ENCODE data around the gene MRAS.

The MRAS gene

DNA sequence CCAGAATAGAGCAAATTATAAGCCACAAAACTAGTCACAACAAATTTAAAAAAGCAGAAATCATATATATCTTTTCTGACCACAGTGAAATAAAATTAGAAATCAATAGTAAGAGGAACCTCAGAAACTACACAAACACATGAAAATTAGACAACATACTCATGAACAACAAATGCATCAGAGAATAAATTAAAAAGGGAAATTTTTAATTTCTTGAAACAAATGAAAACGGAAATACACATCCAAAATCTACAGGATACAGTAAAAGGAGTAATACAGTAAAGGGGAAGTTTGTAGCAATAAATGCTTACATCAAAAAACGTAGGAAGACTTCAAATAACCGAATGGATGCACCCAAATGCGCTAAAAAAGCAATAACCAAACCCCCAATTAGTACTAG lies 37.9 kb upstream of the MRAS start:
- no peak overlapping the region for H3K4me3 ChIP-seq (ENCODE audit: low read depth, low read length)
- DNase-seq (ENCODE audit: low read depth) = no peak
- TF ChIP-seq, protein P1, sequence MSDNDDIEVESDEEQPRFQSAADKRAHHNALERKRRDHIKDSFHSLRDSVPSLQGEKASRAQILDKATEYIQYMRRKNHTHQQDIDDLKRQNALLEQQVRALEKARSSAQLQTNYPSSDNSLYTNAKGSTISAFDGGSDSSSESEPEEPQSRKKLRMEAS (IDR thresholded peaks at IDR 0.05; ENCODE audit: low read depth, low read length) = no peak
- TF ChIP-seq POLR2A (IDR thresholded peaks at IDR 0.05; ENCODE audit: extremely low read depth, insufficient read length) (no peak), MYC (IDR thresholded peaks at IDR 0.05; ENCODE audit: low read depth, low read length) (no peak)
- TF ChIP-seq, protein P2, sequence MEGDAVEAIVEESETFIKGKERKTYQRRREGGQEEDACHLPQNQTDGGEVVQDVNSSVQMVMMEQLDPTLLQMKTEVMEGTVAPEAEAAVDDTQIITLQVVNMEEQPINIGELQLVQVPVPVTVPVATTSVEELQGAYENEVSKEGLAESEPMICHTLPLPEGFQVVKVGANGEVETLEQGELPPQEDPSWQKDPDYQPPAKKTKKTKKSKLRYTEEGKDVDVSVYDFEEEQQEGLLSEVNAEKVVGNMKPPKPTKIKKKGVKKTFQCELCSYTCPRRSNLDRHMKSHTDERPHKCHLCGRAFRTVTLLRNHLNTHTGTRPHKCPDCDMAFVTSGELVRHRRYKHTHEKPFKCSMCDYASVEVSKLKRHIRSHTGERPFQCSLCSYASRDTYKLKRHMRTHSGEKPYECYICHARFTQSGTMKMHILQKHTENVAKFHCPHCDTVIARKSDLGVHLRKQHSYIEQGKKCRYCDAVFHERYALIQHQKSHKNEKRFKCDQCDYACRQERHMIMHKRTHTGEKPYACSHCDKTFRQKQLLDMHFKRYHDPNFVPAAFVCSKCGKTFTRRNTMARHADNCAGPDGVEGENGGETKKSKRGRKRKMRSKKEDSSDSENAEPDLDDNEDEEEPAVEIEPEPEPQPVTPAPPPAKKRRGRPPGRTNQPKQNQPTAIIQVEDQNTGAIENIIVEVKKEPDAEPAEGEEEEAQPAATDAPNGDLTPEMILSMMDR (IDR thresholded peaks at IDR 0.05; ENCODE audit: low read depth, low read length) = no peak

DNA sequence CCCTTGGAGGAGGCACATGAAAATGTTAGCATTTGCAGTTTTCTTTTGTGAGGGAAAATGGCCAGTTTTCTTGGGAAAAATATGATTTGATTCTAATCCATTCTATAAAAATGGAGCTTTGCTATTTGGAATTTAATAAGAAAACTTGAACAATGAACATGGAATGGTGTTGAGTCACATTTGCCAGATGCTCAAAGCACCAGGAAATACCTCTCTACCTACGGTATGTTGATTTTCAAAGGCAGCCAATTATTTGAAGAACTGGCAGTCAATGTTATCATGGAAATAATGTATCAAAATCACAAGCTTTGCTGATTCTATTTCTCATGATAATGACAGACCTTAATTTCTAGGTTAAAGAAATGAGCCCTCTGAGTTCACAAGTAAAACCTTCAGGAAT lies 33.6 kb upstream of the MRAS start:
- no peak overlapping the region for H3K4me3 ChIP-seq (ENCODE audit: low read depth, low read length)
- TF ChIP-seq, protein P1 (IDR thresholded peaks at IDR 0.05; ENCODE audit: low read depth, low read length) = no peak
- TF ChIP-seq POLR2A (IDR thresholded peaks at IDR 0.05; ENCODE audit: extremely low read depth, insufficient read length) (no peak), MYC (IDR thresholded peaks at IDR 0.05; ENCODE audit: low read depth, low read length) (no peak)
- TF ChIP-seq, protein P2 (IDR thresholded peaks at IDR 0.05; ENCODE audit: low read depth, low read length) = no peak
- no peak for DNase-seq (ENCODE audit: low read depth)

DNA sequence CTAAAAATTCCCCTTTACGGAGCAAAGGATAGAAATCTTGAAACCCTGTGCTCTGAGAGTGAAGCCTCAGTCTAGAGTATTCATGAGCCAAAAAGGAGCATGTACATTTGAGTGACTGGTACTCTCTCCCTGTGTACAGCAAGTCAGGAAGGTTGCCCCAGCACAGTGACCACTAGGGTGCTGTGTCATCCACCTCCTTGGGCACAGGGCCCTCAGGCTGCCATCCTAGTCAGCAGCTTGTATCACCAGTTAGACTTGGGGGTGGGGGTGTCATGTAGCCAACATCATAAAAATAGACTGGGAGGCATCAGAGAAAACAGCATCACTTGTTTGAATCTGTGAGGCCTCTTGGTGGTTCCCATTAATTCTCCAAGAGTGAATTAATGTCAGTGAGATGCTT lies 30.7 kb upstream of the MRAS start:
- TF ChIP-seq MYC (IDR thresholded peaks at IDR 0.05; ENCODE audit: low read depth, low read length) = no peak
- no peak overlapping the region for H3K4me3 ChIP-seq (ENCODE audit: low read depth, low read length)
- DNase-seq (ENCODE audit: low read depth) = no peak

DNA sequence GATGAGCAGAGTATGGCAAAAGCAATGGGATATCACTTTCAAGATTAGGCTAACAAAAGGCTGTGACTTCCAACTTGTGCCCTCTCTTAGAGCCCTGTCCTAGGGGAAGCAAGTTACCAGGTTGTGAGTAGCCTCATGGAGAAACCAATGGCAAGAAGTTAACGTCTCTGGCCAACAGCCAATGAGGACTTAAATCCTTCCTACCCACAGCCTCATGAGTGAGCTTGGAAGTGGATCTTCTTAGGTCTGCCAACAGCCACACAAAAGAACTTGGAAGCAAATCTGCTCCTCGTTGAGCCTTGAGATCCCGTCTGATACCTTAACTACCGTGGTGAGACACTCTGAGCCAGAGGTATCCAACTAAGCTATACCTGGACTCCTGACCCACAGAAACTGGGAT lies 24.4 kb upstream of the MRAS start:
- DNase-seq (ENCODE audit: low read depth) = no peak
- TF ChIP-seq, protein P1 (IDR thresholded peaks at IDR 0.05; ENCODE audit: low read depth, low read length) = no peak
- TF ChIP-seq, protein P2 (IDR thresholded peaks at IDR 0.05; ENCODE audit: low read depth, low read length) = no peak
- TF ChIP-seq POLR2A (IDR thresholded peaks at IDR 0.05; ENCODE audit: extremely low read depth, insufficient read length) (no peak), MYC (IDR thresholded peaks at IDR 0.05; ENCODE audit: low read depth, low read length) (no peak)
- H3K4me3 ChIP-seq (ENCODE audit: low read depth, low read length) = no peak overlapping the region

DNA sequence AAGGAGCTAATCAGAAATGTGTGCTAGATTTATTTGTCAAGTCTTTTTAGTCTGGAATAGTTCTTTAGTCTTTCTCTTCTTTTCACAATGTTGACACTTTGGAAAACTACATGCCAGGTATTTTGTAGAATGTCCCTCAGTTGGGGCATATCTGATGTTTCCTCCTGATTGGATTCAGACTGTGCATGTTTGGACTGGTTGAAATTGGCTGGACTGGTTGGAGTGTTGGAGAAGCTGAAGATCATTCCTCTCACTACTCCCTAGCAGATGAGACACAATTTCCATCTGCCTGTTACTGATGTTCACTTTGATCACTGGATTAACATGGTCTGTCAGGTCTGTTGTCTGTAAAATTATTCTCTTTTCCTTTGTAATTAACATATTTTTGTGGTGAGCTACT lies 22.4 kb upstream of the MRAS start:
- H3K4me3 ChIP-seq (ENCODE audit: low read depth, low read length) = no peak overlapping the region
- no peak for TF ChIP-seq POLR2A (IDR thresholded peaks at IDR 0.05; ENCODE audit: extremely low read depth, insufficient read length)
- TF ChIP-seq MYC (IDR thresholded peaks at IDR 0.05; ENCODE audit: low read depth, low read length) = no peak
- TF ChIP-seq, protein P2 (IDR thresholded peaks at IDR 0.05; ENCODE audit: low read depth, low read length) = no peak
- TF ChIP-seq, protein P1 (IDR thresholded peaks at IDR 0.05; ENCODE audit: low read depth, low read length) = no peak
- no peak for DNase-seq (ENCODE audit: low read depth)

DNA sequence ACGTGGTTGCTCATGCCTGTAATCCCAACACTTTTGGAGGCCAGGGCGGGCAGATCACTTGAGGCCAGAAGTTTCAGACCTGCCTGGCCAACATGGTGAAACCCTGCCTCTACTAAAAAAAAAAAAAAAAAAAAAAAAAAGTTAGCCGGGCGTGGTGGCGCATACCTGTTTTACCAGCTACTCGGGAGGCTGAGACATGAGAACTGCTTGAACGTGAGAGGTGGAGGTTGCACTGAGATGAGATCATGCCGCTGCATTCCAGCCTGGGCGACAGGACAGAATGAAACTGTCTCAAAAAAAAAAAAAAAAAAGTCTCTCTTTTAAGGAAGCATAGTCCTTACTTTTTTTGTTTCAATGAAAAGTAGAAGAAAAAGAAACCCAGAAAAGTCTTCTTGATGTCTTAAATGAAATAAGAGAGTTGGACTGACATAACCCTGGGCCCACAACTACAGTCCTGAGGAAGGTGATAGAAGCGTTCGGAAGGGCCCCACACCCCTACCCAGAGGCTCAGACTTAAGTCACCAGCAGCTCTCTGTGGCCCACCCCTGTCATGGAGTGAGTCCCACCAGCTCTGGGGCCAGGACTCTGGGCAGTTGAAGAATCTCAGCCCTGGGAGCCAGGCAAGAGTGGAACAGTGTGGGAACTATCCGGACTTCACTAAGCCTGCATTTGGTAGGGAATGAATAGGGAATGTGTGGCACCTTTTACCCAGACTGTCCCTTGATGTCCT lies 21.3 kb upstream of the MRAS start:
- no peak for DNase-seq (ENCODE audit: low read depth)
- no peak overlapping the region for H3K4me3 ChIP-seq (ENCODE audit: low read depth, low read length)
- TF ChIP-seq, protein P1 (IDR thresholded peaks at IDR 0.05; ENCODE audit: low read depth, low read length) = no peak
- TF ChIP-seq POLR2A (IDR thresholded peaks at IDR 0.05; ENCODE audit: extremely low read depth, insufficient read length) (no peak), MYC (IDR thresholded peaks at IDR 0.05; ENCODE audit: low read depth, low read length) (no peak)
- TF ChIP-seq, protein P2 (IDR thresholded peaks at IDR 0.05; ENCODE audit: low read depth, low read length) = no peak

All from NB4 (cell line).